22Rv1 (cell line): ENCODE results near the gene ARL17B.
"Not testable (repeated sequence)": the region's sequence is repeated elsewhere in the genome, so short reads cannot be mapped to it uniquely, and the experiment has no call there.

Source experiments
- ZFX ChIP-seq: fragments of 450-650 bp; IDR thresholded peaks from 2 replicates; pipeline ENCODE4 v1.6.1; 2017; ENCODE audit warnings: antibody characterized with exemption, borderline replicate concordance
- TF ChIP-seq, protein P1 (sequence below): fragments of 450-650 bp; IDR thresholded peaks from 2 replicates; pipeline ENCODE4 v1.5.1; 2017; ENCODE audit warnings: mild to moderate bottlenecking

DNA sequence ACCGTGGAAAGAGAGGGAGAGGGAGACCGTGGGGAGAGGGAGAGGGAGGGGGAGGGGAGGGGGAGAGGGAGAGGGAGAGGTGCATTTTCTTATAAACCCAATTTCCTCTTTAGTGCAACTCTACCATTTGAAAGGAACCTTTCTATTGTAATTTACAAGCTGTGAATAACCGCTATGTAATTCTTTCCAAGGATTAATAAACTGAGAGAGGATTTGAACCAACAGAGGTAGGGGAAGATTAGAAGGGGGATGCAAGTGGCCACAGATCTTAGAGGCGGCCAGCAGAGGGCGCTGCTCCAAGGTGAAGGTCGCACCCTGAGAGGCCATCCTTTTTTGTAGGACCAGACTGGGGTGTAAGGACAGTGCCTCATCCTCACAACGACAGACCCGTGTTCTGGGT is 107.8 kb downstream of the ARL17B start:
- TF ChIP-seq, protein P1, sequence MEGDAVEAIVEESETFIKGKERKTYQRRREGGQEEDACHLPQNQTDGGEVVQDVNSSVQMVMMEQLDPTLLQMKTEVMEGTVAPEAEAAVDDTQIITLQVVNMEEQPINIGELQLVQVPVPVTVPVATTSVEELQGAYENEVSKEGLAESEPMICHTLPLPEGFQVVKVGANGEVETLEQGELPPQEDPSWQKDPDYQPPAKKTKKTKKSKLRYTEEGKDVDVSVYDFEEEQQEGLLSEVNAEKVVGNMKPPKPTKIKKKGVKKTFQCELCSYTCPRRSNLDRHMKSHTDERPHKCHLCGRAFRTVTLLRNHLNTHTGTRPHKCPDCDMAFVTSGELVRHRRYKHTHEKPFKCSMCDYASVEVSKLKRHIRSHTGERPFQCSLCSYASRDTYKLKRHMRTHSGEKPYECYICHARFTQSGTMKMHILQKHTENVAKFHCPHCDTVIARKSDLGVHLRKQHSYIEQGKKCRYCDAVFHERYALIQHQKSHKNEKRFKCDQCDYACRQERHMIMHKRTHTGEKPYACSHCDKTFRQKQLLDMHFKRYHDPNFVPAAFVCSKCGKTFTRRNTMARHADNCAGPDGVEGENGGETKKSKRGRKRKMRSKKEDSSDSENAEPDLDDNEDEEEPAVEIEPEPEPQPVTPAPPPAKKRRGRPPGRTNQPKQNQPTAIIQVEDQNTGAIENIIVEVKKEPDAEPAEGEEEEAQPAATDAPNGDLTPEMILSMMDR, result peak; percentile 60
- not testable (repeated sequence) for TF ChIP-seq ZFX
